HG02884 (cell line): ENCODE results near the gene RCOR1.

Source experiments
- ATAC-seq: cut with Tn5 transposase; IDR thresholded peaks from one replicate; pipeline ENCODE4 v1.9.1; 2021; ENCODE audit warnings: mild to moderate bottlenecking, moderate library complexity; ENCODE audit not compliant: unreplicated experiment

Gene RCOR1

GRCh38 chr14:102770147-102771123 is 178.0 kb downstream of the RCOR1 start:
- no peak for ATAC-seq

- no peak for ATAC-seq
These were observed 178.7 kb downstream of the RCOR1 start for GRCh38 chr14:102771144-102771543.

- ATAC-seq, result no peak
These were observed 180.5 kb downstream of the RCOR1 start for GRCh38 chr14:102772781-102773570.

- no peak for ATAC-seq
These were observed 182.1 kb downstream of the RCOR1 start for GRCh38 chr14:102774391-102775153.

- ATAC-seq, result no peak
These were observed 183.7 kb downstream of the RCOR1 start for GRCh38 chr14:102775855-102776760.

- peak; percentile 45 for ATAC-seq
These were observed 184.6 kb downstream of the RCOR1 start, which contains the start of gene TRAF3 for GRCh38 chr14:102776761-102777710. TSS of gene TRAF3 (plus strand) at chr14:102777449. CDS start at chr14:102870202, 92,753 bp downstream.

- ATAC-seq, result peak; percentile 18
These were observed 185.4 kb downstream of the RCOR1 start for GRCh38 chr14:102777711-102778337.

GRCh38 chr14:102778338-102779083 is 186.1 kb downstream of the RCOR1 start:
- ATAC-seq, result no peak

GRCh38 chr14:102779084-102779462 is 186.6 kb downstream of the RCOR1 start:
- ATAC-seq, result no peak

GRCh38 chr14:102779574-102780315 is 187.3 kb downstream of the RCOR1 start:
- no peak for ATAC-seq
